ENCODE results near the gene ABT1.

GRCh38 chr6:26556263-26557070 lies 40.3 kb upstream of the ABT1 start:
- TF ChIP-seq POLR2A (IDR thresholded peaks at IDR 0.05; ENCODE audit: low read length) (no peak), GATA1 (IDR thresholded peaks at IDR 0.05; ENCODE audit: low read depth, low read length) (no peak)

Measured in erythroblast (primary cell).